ENCODE data around the gene THSD1.
"Not testable (repeated sequence)": the region's sequence is repeated elsewhere in the genome, so short reads cannot be mapped to it uniquely, and the experiment has no call there.

Gene THSD1

DNA sequence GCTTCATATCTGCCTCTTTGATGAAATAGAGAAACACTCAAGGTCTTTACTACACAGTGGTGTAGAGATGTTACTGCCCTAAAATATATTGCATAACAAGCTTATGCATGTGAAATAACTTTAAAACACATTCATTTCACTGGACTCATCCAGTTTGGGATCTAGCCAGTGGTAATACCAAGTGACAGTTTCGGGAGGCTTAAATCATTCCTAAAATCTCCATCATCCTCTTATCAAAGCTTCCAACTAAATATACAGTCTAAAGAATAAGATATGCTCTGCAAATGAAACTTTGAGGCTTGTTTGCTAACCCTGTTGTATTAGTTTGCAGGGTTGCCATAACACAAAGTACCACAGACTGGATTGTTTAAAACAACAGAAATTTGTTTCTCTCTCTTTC is 52.8 kb downstream of the THSD1 start:
- Mint-ChIP-seq H3K4me1 (no peaks in the 10 kb centered on the region), H3K4me3 (no peak overlapping the region), H3K27ac (no peak overlapping the region), H3K9me3 (no peaks in the 10 kb centered on the region), H3K27me3 (peaks cover 4% of the 10 kb centered on the region), H3K36me3 (ENCODE audit: low read depth) (no peaks in the 10 kb centered on the region)
- ATAC-seq (no peak), DNase-seq (no peak)

DNA sequence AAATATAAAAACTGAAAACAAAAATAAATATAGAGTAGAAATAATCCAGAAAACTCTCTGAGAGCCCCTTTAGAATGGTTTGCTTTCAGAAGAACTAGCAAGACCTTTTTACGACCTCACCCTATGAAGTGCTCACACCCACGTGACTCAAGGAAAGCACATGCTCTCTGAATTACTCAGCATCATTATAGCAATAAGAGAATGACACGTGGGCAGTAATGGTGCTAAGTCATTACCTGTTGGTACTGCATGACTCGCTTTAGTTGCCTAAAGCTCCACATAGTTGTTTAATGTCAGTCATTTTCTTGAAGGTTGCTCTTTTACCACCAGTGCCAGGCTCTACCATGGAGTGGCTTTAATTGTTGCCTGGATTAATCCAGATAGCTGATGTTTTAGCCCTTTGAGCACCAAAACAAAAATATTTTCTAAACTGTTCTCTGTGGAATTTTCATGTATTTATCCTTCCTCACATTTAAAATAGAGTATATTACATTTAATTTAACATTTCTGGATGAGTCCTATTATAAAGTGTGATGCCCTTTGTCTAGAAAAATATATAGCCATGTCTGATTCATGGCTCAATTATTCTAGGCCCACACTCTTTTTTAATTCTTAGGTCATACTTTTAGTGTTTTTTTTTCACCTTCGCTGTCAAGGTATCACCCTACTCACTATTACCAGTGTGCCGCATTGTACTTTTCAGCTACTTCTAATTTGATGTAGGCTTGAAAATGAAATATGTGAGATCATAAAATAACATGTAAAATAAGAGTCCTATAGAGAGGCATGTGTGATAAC is 56.8 kb downstream of the THSD1 start:
- H3K27me3 Mint-ChIP-seq: peaks cover 8% of the 10 kb centered on the region
- H3K27ac Mint-ChIP-seq: no peak overlapping the region
- DNase-seq (no peak), ATAC-seq (peak; percentile 86)
- H3K9me3 Mint-ChIP-seq: no peaks in the 10 kb centered on the region
- H3K4me3 Mint-ChIP-seq: no peak overlapping the region
- no peaks in the 10 kb centered on the region for H3K36me3 Mint-ChIP-seq (ENCODE audit: low read depth)
- no peaks in the 10 kb centered on the region for H3K4me1 Mint-ChIP-seq

DNA sequence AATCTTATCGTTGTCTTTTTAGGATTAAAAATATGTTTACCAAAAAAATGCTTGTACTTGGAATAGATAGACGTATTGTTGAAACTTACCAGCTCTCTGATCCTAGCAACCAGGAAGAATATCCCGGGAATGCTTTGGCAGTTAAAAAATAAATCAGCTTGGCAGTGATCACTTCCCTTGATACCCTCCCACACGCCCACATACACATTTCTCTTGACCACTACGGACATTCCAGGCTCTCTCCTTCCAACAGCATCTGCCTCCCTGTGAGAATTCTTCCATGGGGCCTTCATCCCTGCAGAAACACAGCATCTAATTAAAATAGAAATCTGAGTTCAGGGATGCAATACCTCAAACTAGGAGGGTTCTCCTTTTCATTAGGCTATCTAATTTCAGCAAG is 57.9 kb downstream of the THSD1 start:
- Mint-ChIP-seq H3K36me3 (ENCODE audit: low read depth) (no peaks in the 10 kb centered on the region), H3K4me1 (no peaks in the 10 kb centered on the region), H3K27ac (no peak overlapping the region), H3K9me3 (no peaks in the 10 kb centered on the region), H3K27me3 (peaks cover 8% of the 10 kb centered on the region), H3K4me3 (no peak overlapping the region)
- DNase-seq (no peak), ATAC-seq (no peak)

- ATAC-seq: no peak
- peaks cover 6% of the 10 kb centered on the region for H3K27me3 Mint-ChIP-seq
- H3K4me3 Mint-ChIP-seq: no peak overlapping the region
- H3K9me3 Mint-ChIP-seq: no peaks in the 10 kb centered on the region
- no peak for DNase-seq
- no peak overlapping the region for H3K27ac Mint-ChIP-seq
- H3K36me3 Mint-ChIP-seq (ENCODE audit: low read depth): no peaks in the 10 kb centered on the region
- H3K4me1 Mint-ChIP-seq: no peaks in the 10 kb centered on the region
Measured at GRCh38 chr13:52345631-52346251, 60.2 kb downstream of the THSD1 start.

DNA sequence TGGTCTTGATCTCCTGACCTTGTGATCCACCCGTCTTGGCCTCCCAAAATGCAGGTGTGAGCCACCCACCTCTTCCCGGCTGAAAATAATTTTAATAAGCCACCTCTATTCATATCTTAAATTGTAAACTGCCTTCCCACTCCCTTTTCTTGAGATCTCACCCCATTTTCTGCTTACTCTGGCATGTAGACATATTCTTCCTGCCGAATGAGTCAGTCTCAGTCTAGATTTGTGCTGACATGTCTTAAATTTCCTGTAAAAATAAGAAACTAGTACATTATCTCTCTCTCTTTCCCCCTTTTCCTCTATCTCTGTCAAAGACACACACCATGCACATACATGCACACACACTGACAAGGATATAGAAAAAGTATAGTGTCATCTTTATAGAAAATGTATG is 60.9 kb downstream of the THSD1 start:
- H3K9me3 Mint-ChIP-seq: no peaks in the 10 kb centered on the region
- H3K27me3 Mint-ChIP-seq: peaks cover 6% of the 10 kb centered on the region
- H3K4me1 Mint-ChIP-seq: no peaks in the 10 kb centered on the region
- DNase-seq (no peak), ATAC-seq (no peak)
- no peak overlapping the region for H3K27ac Mint-ChIP-seq
- H3K36me3 Mint-ChIP-seq (ENCODE audit: low read depth): no peaks in the 10 kb centered on the region
- H3K4me3 Mint-ChIP-seq: no peak overlapping the region

DNA sequence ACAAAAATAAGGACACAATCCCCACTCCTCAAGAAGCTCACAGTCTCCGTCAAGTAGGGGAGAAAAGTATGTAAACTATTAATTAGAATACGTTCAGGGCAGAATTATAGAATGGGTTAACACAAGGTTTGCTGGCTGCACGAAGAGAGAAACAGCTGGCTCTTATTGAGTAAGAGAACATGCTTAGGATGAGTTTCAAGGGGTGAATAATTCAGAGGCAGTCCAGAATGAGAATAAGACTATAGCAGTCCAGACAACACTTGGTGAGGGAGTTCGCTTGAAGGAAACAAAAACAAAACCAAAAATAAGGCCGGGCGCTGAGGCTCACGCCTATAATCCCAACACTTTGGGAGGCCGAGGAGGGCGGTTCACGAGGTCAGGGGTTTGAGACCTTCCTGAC is 61.9 kb downstream of the THSD1 start:
- no peak overlapping the region for H3K27ac Mint-ChIP-seq
- H3K27me3 Mint-ChIP-seq: peaks cover 7% of the 10 kb centered on the region
- no peak for ATAC-seq
- DNase-seq: no peak
- H3K9me3 Mint-ChIP-seq: no peaks in the 10 kb centered on the region
- H3K4me1 Mint-ChIP-seq: no peaks in the 10 kb centered on the region
- H3K36me3 Mint-ChIP-seq (ENCODE audit: low read depth): no peaks in the 10 kb centered on the region
- H3K4me3 Mint-ChIP-seq: no peak overlapping the region

GRCh38 chr13:52342203-52342602 is 63.8 kb downstream of the THSD1 start:
- not testable (repeated sequence) for H3K36me3 Mint-ChIP-seq (ENCODE audit: low read depth); DNase-seq; H3K9me3 Mint-ChIP-seq; ATAC-seq; H3K4me1 Mint-ChIP-seq; H3K27me3 Mint-ChIP-seq; H3K27ac Mint-ChIP-seq; H3K4me3 Mint-ChIP-seq

DNA sequence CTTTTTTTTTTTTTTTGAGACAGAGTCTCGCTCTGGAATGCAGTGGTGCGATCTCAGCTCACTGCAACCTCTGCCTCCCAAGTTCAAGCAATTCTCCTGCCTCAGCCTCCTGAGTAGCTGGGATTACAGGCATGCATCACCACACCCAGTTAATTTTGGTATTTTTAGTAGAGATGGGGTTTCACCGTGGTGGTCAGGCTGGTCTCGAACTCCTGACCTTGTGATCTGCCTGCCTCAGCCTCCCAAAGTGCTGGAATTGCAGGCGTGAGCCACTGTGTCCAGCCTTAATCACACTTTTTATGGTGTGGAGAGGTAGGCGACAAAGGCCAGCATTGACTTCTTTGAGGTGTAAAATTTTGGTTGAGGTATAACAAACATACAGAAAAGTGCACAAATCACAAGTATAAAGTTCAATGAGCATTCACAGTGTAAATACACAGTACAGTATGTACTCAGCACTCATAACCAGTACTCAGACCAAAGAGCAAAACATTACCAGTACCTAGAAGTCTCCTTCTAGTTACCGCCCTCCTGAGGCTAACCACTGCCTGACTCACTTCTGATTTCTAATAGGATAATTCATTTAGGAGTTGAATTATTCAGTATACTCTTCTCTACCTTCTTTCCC is 68.0 kb downstream of the THSD1 start:
- H3K9me3 Mint-ChIP-seq; H3K27me3 Mint-ChIP-seq; H3K27ac Mint-ChIP-seq; H3K4me3 Mint-ChIP-seq; H3K36me3 Mint-ChIP-seq (ENCODE audit: low read depth); DNase-seq; H3K4me1 Mint-ChIP-seq: not testable (repeated sequence)
- peak; percentile 80 for ATAC-seq

GRCh38 chr13:52334107-52334506 is 71.9 kb downstream of the THSD1 start:
- ATAC-seq; H3K9me3 Mint-ChIP-seq; H3K4me3 Mint-ChIP-seq; DNase-seq; H3K36me3 Mint-ChIP-seq (ENCODE audit: low read depth); H3K27me3 Mint-ChIP-seq; H3K4me1 Mint-ChIP-seq; H3K27ac Mint-ChIP-seq: not testable (repeated sequence)

- H3K36me3 Mint-ChIP-seq (ENCODE audit: low read depth); H3K9me3 Mint-ChIP-seq; H3K27ac Mint-ChIP-seq; H3K27me3 Mint-ChIP-seq; ATAC-seq; H3K4me3 Mint-ChIP-seq; DNase-seq; H3K4me1 Mint-ChIP-seq: not testable (repeated sequence)
Measured at GRCh38 chr13:52331844-52332243, 74.1 kb downstream of the THSD1 start.
